Activated naive CD8-positive, alpha-beta T cell treated with anti-CD3 and anti-CD28 coated beads for 36 hours (primary cell): ENCODE data around the gene ANGEL2. TPM values are rescaled to one million over a fixed set of nuclear protein-coding genes. Genes with fewer than 3 reads are reported as not detected.
A peak's percentile ranks its signal among the peaks of the same experiment; 100 is the strongest.
"Not testable (repeated sequence)": the region's sequence is repeated elsewhere in the genome, so short reads cannot be mapped to it uniquely, and the experiment has no call there.

Experiments
- DNase-seq: peaks from one replicate; pipeline ENCODE4 v3.0.0; 2021
- H3K27ac Mint-ChIP-seq: one replicate; pipeline ENCODE4 v1.8.0; 2022; ENCODE audit warnings: mild to moderate bottlenecking, moderate library complexity, mixed read lengths
- H3K27me3 Mint-ChIP-seq: one replicate; pipeline ENCODE4 v1.8.0; 2022; ENCODE audit warnings: mild to moderate bottlenecking, mixed read lengths
- H3K36me3 Mint-ChIP-seq: one replicate; pipeline ENCODE4 v1.8.0; 2021; ENCODE audit warnings: mild to moderate bottlenecking, mixed read lengths
- H3K4me1 Mint-ChIP-seq: one replicate; pipeline ENCODE4 v1.8.0; 2021; ENCODE audit warnings: mixed read lengths
- H3K4me3 Mint-ChIP-seq: one replicate; pipeline ENCODE4 v1.8.0; 2022; ENCODE audit warnings: mild to moderate bottlenecking, moderate library complexity, mixed read lengths
- H3K9me3 Mint-ChIP-seq: one replicate; pipeline ENCODE4 v1.8.0; 2022; ENCODE audit warnings: mixed read lengths
- total RNA-seq, 2 experiments: library from RNA; stranded (reverse); gene quantifications; one replicate each; pipeline ENCODE4 v1.2.3, GENCODE V29; 2021

ANGEL2 gene
- total RNA-seq, 2 experiments from 2014 or later = 41.6 to 42.3 TPM

GRCh38 chr1:213041443-213041842 is 25.8 kb upstream of the ANGEL2 start:
- H3K9me3 Mint-ChIP-seq = no peaks in the 10 kb centered on the region
- H3K27ac Mint-ChIP-seq = no peak overlapping the region

GRCh38 chr1:213035573-213035972 is 19.9 kb upstream of the ANGEL2 start:
- H3K27me3 Mint-ChIP-seq = peaks cover 50% of the 10 kb centered on the region
- H3K4me1 Mint-ChIP-seq = no peaks in the 10 kb centered on the region

More at GRCh38 chr1:213041443-213041842, 25.8 kb upstream of the ANGEL2 start:
- Mint-ChIP-seq H3K4me3 (no peak overlapping the region), H3K27me3 (peaks cover 17% of the 10 kb centered on the region), H3K4me1 (peaks cover 6% of the 10 kb centered on the region), H3K36me3 (no peaks in the 10 kb centered on the region)
- DNase-seq = no peak

GRCh38 chr1:213034713-213035112 is 19.0 kb upstream of the ANGEL2 start:
- Mint-ChIP-seq H3K27ac (no peak overlapping the region), H3K27me3 (peaks cover 59% of the 10 kb centered on the region), H3K4me3 (no peak overlapping the region), H3K36me3 (no peaks in the 10 kb centered on the region), H3K9me3 (no peaks in the 10 kb centered on the region), H3K4me1 (no peaks in the 10 kb centered on the region)
- DNase-seq = no peak

More at GRCh38 chr1:213035573-213035972, 19.9 kb upstream of the ANGEL2 start:
- Mint-ChIP-seq H3K27ac (no peak overlapping the region), H3K36me3 (no peaks in the 10 kb centered on the region), H3K9me3 (no peaks in the 10 kb centered on the region), H3K4me3 (no peak overlapping the region)
- no peak for DNase-seq

- no peak overlapping the region for H3K27ac Mint-ChIP-seq
- H3K4me1 Mint-ChIP-seq = no peaks in the 10 kb centered on the region
- H3K9me3 Mint-ChIP-seq = no peaks in the 10 kb centered on the region
- no peak for DNase-seq
- no peaks in the 10 kb centered on the region for H3K36me3 Mint-ChIP-seq
- no peak overlapping the region for H3K4me3 Mint-ChIP-seq
- H3K27me3 Mint-ChIP-seq = peaks cover 67% of the 10 kb centered on the region
These were observed 17.0 kb upstream of the ANGEL2 start for GRCh38 chr1:213032651-213033050.

GRCh38 chr1:213027024-213027423 is 11.4 kb upstream of the ANGEL2 start:
- peaks cover 53% of the 10 kb centered on the region for H3K27me3 Mint-ChIP-seq
- not testable (repeated sequence) for H3K36me3 Mint-ChIP-seq, H3K9me3 Mint-ChIP-seq, H3K4me3 Mint-ChIP-seq, DNase-seq, H3K27ac Mint-ChIP-seq, H3K4me1 Mint-ChIP-seq

- no peak overlapping the region for H3K27ac Mint-ChIP-seq
These were observed 4.3 kb upstream of the ANGEL2 start for GRCh38 chr1:213020016-213020415.

GRCh38 chr1:213019450-213019849 is 3.8 kb upstream of the ANGEL2 start:
- DNase-seq = no peak
- no peaks in the 10 kb centered on the region for H3K9me3 Mint-ChIP-seq
- no peak overlapping the region for H3K27ac Mint-ChIP-seq
- peaks cover 7% of the 10 kb centered on the region for H3K27me3 Mint-ChIP-seq
- no peaks in the 10 kb centered on the region for H3K36me3 Mint-ChIP-seq
- no peak overlapping the region for H3K4me3 Mint-ChIP-seq
- peaks cover 3% of the 10 kb centered on the region for H3K4me1 Mint-ChIP-seq

More at GRCh38 chr1:213020016-213020415, 4.3 kb upstream of the ANGEL2 start:
- peaks cover 2% of the 10 kb centered on the region for H3K4me1 Mint-ChIP-seq
- H3K9me3 Mint-ChIP-seq = no peaks in the 10 kb centered on the region
- H3K36me3 Mint-ChIP-seq = no peaks in the 10 kb centered on the region
- DNase-seq = no peak
- H3K4me3 Mint-ChIP-seq = no peak overlapping the region
- peaks cover 9% of the 10 kb centered on the region for H3K27me3 Mint-ChIP-seq

- no peak overlapping the region for H3K27ac Mint-ChIP-seq
These were observed 2.0 kb upstream of the ANGEL2 start for GRCh38 chr1:213017447-213018273.

GRCh38 chr1:213014642-213015041 is 1.0 kb downstream of the ANGEL2 start:
- Mint-ChIP-seq H3K4me3 (peak overlapping the region; percentile 100), H3K4me1 (peaks cover 25% of the 10 kb centered on the region), H3K9me3 (no peaks in the 10 kb centered on the region), H3K27me3 (no peaks in the 10 kb centered on the region), H3K27ac (peak overlapping the region; percentile 99), H3K36me3 (peaks cover 15% of the 10 kb centered on the region)
- no peak for DNase-seq

More at GRCh38 chr1:213017447-213018273, 2.0 kb upstream of the ANGEL2 start:
- no peaks in the 10 kb centered on the region for H3K9me3 Mint-ChIP-seq
- H3K27me3 Mint-ChIP-seq = no peaks in the 10 kb centered on the region
- H3K4me1 Mint-ChIP-seq = peaks cover 16% of the 10 kb centered on the region
- DNase-seq = no peak
- no peak overlapping the region for H3K4me3 Mint-ChIP-seq
- H3K36me3 Mint-ChIP-seq = peaks cover 2% of the 10 kb centered on the region

GRCh38 chr1:213008564-213008963 is 7.1 kb downstream of the ANGEL2 start:
- H3K36me3 Mint-ChIP-seq = peaks cover 19% of the 10 kb centered on the region

GRCh38 chr1:213003256-213003655 is 12.4 kb downstream of the ANGEL2 start:
- H3K9me3 Mint-ChIP-seq = no peaks in the 10 kb centered on the region
- no peaks in the 10 kb centered on the region for H3K27me3 Mint-ChIP-seq
- H3K4me1 Mint-ChIP-seq = peaks cover 8% of the 10 kb centered on the region
- peaks cover 7% of the 10 kb centered on the region for H3K36me3 Mint-ChIP-seq
- DNase-seq = no peak
- H3K27ac Mint-ChIP-seq = peak overlapping the region; percentile 39
- no peak overlapping the region for H3K4me3 Mint-ChIP-seq

More at GRCh38 chr1:213008564-213008963, 7.1 kb downstream of the ANGEL2 start:
- DNase-seq = no peak
- no peaks in the 10 kb centered on the region for H3K9me3 Mint-ChIP-seq
- H3K27ac Mint-ChIP-seq = no peak overlapping the region
- H3K27me3 Mint-ChIP-seq = no peaks in the 10 kb centered on the region
- peaks cover 24% of the 10 kb centered on the region for H3K4me1 Mint-ChIP-seq
- H3K4me3 Mint-ChIP-seq = no peak overlapping the region

GRCh38 chr1:212994926-212995325 is 20.7 kb downstream of the ANGEL2 start:
- H3K9me3 Mint-ChIP-seq = no peaks in the 10 kb centered on the region
- H3K27ac Mint-ChIP-seq = no peak overlapping the region
- H3K36me3 Mint-ChIP-seq = peaks cover 13% of the 10 kb centered on the region
- no peak for DNase-seq
- H3K4me1 Mint-ChIP-seq = peaks cover 3% of the 10 kb centered on the region
- H3K4me3 Mint-ChIP-seq = no peak overlapping the region
- H3K27me3 Mint-ChIP-seq = no peaks in the 10 kb centered on the region

GRCh38 chr1:212993960-212994359 is 21.7 kb downstream of the ANGEL2 start:
- not testable (repeated sequence) for H3K9me3 Mint-ChIP-seq, H3K27me3 Mint-ChIP-seq, DNase-seq, H3K4me3 Mint-ChIP-seq, H3K4me1 Mint-ChIP-seq, H3K27ac Mint-ChIP-seq
- peaks cover 12% of the 10 kb centered on the region for H3K36me3 Mint-ChIP-seq

GRCh38 chr1:212990276-212990675 is 25.4 kb downstream of the ANGEL2 start:
- Mint-ChIP-seq H3K27ac (no peak overlapping the region), H3K4me1 (peaks cover 3% of the 10 kb centered on the region), H3K9me3 (no peaks in the 10 kb centered on the region), H3K36me3 (peaks cover 4% of the 10 kb centered on the region), H3K4me3 (no peak overlapping the region), H3K27me3 (no peaks in the 10 kb centered on the region)
- no peak for DNase-seq

- Mint-ChIP-seq H3K27ac (no peak overlapping the region), H3K27me3 (no peaks in the 10 kb centered on the region), H3K9me3 (no peaks in the 10 kb centered on the region), H3K4me3 (no peak overlapping the region), H3K36me3 (peaks cover 4% of the 10 kb centered on the region), H3K4me1 (peaks cover 3% of the 10 kb centered on the region)
- no peak for DNase-seq
These were observed 27.9 kb downstream of the ANGEL2 start for GRCh38 chr1:212987702-212988322.
